Endodermal cell (in vitro differentiated cells): ENCODE data around the gene ZNF346. TPM values are rescaled to one million over a fixed set of nuclear protein-coding genes. Genes with fewer than 3 reads are reported as not detected.
A peak's percentile ranks its signal among the peaks of the same experiment; 100 is the strongest.
"Not testable (repeated sequence)": the region's sequence is repeated elsewhere in the genome, so short reads cannot be mapped to it uniquely, and the experiment has no call there.

Experiments used
- DNase-seq: peaks from one replicate; pipeline ENCODE4 v3.0.0-alpha.2; 2017
- H3K27ac ChIP-seq: 2 replicates; pipeline ENCODE4 v1.5.1; 2013; ENCODE audit warnings: mild to moderate bottlenecking, low read depth, low read length, moderate library complexity
- H3K27me3 ChIP-seq: 2 replicates; pipeline ENCODE4 v1.6.1; 2013; ENCODE audit warnings: mild to moderate bottlenecking, low read length, moderate library complexity; ENCODE audit not compliant: insufficient read depth, control insufficient read depth, poor library complexity, severe bottlenecking
- H3K36me3 ChIP-seq: 2 replicates; pipeline ENCODE4 v1.7.0; 2013; ENCODE audit warnings: mild to moderate bottlenecking, low read length, moderate library complexity; ENCODE audit not compliant: control insufficient read depth, insufficient read depth
- H3K4me1 ChIP-seq: one replicate; pipeline ENCODE4 v1.7.0; 2013; ENCODE audit warnings: low read length; ENCODE audit not compliant: control insufficient read depth, insufficient read depth
- H3K4me3 ChIP-seq: 2 replicates; pipeline ENCODE4 v1.5.1; 2013; ENCODE audit warnings: mild to moderate bottlenecking, low read length, moderate library complexity
- H3K9ac ChIP-seq: 2 replicates; pipeline ENCODE4 v1.6.1; 2013; ENCODE audit warnings: mild to moderate bottlenecking, low read length, moderate library complexity; ENCODE audit not compliant: poor library complexity, severe bottlenecking; ENCODE audit errors: extremely low read depth
- H3K9me3 ChIP-seq: 2 replicates; pipeline ENCODE4 v1.6.1; 2013; ENCODE audit warnings: mild to moderate bottlenecking, low read length, moderate library complexity; ENCODE audit not compliant: control insufficient read depth
- H3K27ac Mint-ChIP-seq: 2 replicates; pipeline ENCODE4 v1.8.0; 2020; ENCODE audit warnings: mixed read lengths
- H3K27me3 Mint-ChIP-seq: 2 replicates; pipeline ENCODE4 v1.8.0; 2021; ENCODE audit warnings: mild to moderate bottlenecking, mixed read lengths; ENCODE audit not compliant: insufficient read depth
- H3K36me3 Mint-ChIP-seq: 2 replicates; pipeline ENCODE4 v1.8.0; 2020; ENCODE audit warnings: low read depth, mixed read lengths
- H3K4me1 Mint-ChIP-seq: 2 replicates; pipeline ENCODE4 v1.8.0; 2020; ENCODE audit warnings: mixed read lengths
- H3K4me3 Mint-ChIP-seq: 2 replicates; pipeline ENCODE4 v1.8.0; 2020; ENCODE audit warnings: mild to moderate bottlenecking, moderate library complexity, mixed read lengths
- H3K9me3 Mint-ChIP-seq: 2 replicates; pipeline ENCODE4 v1.8.0; 2020; ENCODE audit warnings: mild to moderate bottlenecking, mixed read lengths
- WGBS, 2 experiments: methylation state at CpG; one replicate each; pipeline versions ENCODE4 v1.1.5 to v1.1.7; 2013; ENCODE audit warnings: missing lambda C conversion rate in 2 of 2, mixed read lengths in 1 of 2; ENCODE audit not compliant: insufficient coverage in 1 of 2, insufficient read length in 1 of 2; 5-methylcytosine and 5-hydroxymethylcytosine counted together
- total RNA-seq, 2 donors: library from RNA; stranded (reverse); fragmentation: NEBNext Ultra II Directional in 1 of 2; extraction: Animal tissue kit (Norgen Biotek cat#: 25700) in 1 of 2; gene quantifications; 2 replicates in 1 of 2; 3 replicates in 1 of 2; pipeline ENCODE4 v1.2.1, GENCODE V29; 2021
- TF ChIP-seq, protein P1 (sequence below): fragments of 200-600 bp; sonication (generic); conservative IDR thresholded peaks from 2 replicates; pipeline ENCODE4 v1.5.0; 2021; ENCODE audit warnings: antibody characterized with exemption, mild to moderate bottlenecking

ZNF346 gene
- total RNA-seq, 2 donors from 2014 or later = 25.4 to 38.6 TPM

DNA sequence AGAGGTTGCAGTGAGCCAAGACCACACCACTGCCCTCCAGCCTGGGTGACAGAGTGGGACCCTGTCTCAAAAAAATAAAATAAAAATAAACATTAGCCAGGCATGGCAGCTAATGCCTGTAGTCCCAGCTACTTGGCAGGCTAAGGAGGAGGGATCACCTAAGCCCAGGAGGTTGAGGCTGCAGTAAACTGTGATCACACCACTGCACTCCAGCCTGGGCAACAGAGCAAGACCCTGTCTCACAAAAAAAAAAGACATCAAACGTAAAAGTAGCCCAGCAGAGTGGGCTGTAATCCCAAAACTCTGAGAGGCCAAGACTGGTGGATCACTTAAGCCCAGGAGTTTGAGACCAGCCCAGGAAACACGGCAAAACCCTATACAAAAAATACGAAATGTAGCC is 34.9 kb upstream of the ZNF346 start:
- H3K27ac Mint-ChIP-seq = no peak overlapping the region
- no peak overlapping the region for H3K27ac ChIP-seq
- H3K27me3 ChIP-seq = no peaks in the 10 kb centered on the region
- H3K4me1 ChIP-seq = no peaks in the 10 kb centered on the region
- no peaks in the 10 kb centered on the region for H3K4me1 Mint-ChIP-seq
- no peaks in the 10 kb centered on the region for H3K27me3 Mint-ChIP-seq
- peaks cover 57% of the 10 kb centered on the region for H3K9me3 Mint-ChIP-seq
- WGBS, 2 experiments = 94 to 100% methylated on average over 3 of the region's 3 CpGs
- no peak overlapping the region for H3K9ac ChIP-seq
- no peak for DNase-seq
- H3K36me3 ChIP-seq = peaks cover 26% of the 10 kb centered on the region
- peaks cover 65% of the 10 kb centered on the region for H3K36me3 Mint-ChIP-seq
- no peak overlapping the region for H3K4me3 Mint-ChIP-seq
- peaks cover 76% of the 10 kb centered on the region for H3K9me3 ChIP-seq
- no peak overlapping the region for H3K4me3 ChIP-seq
- TF ChIP-seq, protein P1, sequence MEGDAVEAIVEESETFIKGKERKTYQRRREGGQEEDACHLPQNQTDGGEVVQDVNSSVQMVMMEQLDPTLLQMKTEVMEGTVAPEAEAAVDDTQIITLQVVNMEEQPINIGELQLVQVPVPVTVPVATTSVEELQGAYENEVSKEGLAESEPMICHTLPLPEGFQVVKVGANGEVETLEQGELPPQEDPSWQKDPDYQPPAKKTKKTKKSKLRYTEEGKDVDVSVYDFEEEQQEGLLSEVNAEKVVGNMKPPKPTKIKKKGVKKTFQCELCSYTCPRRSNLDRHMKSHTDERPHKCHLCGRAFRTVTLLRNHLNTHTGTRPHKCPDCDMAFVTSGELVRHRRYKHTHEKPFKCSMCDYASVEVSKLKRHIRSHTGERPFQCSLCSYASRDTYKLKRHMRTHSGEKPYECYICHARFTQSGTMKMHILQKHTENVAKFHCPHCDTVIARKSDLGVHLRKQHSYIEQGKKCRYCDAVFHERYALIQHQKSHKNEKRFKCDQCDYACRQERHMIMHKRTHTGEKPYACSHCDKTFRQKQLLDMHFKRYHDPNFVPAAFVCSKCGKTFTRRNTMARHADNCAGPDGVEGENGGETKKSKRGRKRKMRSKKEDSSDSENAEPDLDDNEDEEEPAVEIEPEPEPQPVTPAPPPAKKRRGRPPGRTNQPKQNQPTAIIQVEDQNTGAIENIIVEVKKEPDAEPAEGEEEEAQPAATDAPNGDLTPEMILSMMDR = no peak

DNA sequence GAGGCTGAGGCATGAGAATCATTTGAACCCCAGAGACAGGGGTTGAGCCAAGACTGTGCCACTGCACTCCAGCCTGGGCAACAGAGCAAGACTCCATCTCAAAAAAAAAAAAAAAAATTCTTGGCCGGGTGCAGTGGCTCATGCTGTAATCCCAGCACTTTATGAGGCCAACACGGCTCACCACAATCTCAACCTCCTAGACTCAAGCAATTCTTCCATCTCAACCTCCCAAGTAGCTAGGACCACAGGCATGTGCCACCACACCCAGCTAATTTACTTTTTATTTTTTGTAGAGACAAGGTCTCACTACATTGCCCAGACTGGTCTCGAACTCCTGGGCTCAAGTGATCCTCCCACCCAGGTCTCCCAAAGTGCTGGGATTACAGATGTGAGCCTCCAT is 29.4 kb upstream of the ZNF346 start:
- H3K27me3 Mint-ChIP-seq, H3K27ac Mint-ChIP-seq, H3K4me1 Mint-ChIP-seq, H3K4me3 ChIP-seq, DNase-seq, H3K9ac ChIP-seq, H3K27me3 ChIP-seq, H3K27ac ChIP-seq, H3K4me3 Mint-ChIP-seq, H3K4me1 ChIP-seq: not testable (repeated sequence)
- peaks cover 62% of the 10 kb centered on the region for H3K9me3 ChIP-seq
- WGBS, 2 experiments = 98 to 100% methylated on average over 1 to 3 of the region's 3 CpGs
- H3K36me3 ChIP-seq = peaks cover 13% of the 10 kb centered on the region
- Mint-ChIP-seq H3K9me3 (peaks cover 34% of the 10 kb centered on the region), H3K36me3 (peaks cover 56% of the 10 kb centered on the region)

DNA sequence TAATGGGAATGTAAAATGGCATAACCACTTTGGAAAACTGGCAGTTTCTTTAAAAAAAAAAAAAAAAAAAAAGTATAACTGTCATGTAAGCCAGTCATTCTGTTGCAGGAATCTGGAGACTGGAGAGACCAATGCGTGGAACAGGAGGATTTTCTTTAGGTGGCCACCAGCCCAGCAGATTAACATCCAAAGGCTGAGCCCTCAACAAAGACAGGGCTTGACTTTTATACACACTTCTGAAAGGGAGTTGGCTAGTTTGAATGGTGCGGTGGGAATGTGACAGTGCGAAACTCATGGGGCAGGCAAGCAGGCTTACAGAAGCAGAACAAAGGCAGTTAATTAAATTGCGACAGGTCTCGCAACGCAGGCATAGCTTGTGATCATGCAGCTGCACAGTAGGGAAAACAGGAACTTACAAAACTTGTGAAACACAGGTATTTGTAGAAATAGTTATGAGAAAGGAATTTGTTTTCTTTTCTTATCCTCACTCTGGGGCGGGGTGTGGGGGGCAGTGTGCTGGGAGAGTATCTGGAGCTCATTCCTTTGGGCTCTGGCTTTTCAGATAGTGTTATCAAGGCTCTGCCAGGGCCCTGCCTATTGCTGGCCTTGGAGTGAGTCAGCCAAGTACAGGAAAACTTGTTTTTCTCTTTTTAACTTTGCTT is 27.9 kb upstream of the ZNF346 start:
- Histone ChIP-seq H3K4me1 (no peaks in the 10 kb centered on the region), H3K36me3 (peaks cover 14% of the 10 kb centered on the region), H3K27me3 (no peaks in the 10 kb centered on the region), H3K9ac (no peak overlapping the region), H3K4me3 (peak overlapping the region; percentile 15), H3K9me3 (peaks cover 54% of the 10 kb centered on the region), H3K27ac (no peak overlapping the region)
- no peaks in the 10 kb centered on the region for H3K4me1 Mint-ChIP-seq
- H3K36me3 Mint-ChIP-seq = peaks cover 49% of the 10 kb centered on the region
- 89 to 91% methylated on average over 6 to 7 of the region's 7 CpGs for WGBS, 2 experiments
- no peak overlapping the region for H3K4me3 Mint-ChIP-seq
- peak; percentile 47 for DNase-seq
- peaks cover 30% of the 10 kb centered on the region for H3K9me3 Mint-ChIP-seq
- H3K27me3 Mint-ChIP-seq = no peaks in the 10 kb centered on the region
- TF ChIP-seq, protein P1 = no peak
- peak overlapping the region; percentile 3 for H3K27ac Mint-ChIP-seq

DNA sequence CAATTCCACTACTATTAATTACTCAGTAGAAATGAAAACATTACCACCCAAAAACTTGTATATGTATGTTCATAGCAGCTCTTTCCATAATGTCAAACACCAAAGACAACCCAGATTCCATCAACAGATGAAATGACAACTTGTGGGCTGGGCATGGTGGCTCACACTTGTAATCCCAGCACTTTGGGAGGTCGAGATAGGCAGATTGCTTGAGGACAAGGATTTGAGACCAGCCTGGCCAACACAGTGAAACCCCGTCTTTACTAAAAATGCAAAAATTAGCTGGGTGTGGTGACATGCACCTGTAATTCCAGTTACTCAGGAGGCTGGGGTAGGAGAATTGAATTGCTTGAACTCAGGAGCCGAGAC is 27.4 kb upstream of the ZNF346 start:
- Mint-ChIP-seq H3K4me3 (no peak overlapping the region), H3K27ac (peak overlapping the region; percentile 3), H3K9me3 (peaks cover 30% of the 10 kb centered on the region), H3K4me1 (no peaks in the 10 kb centered on the region), H3K36me3 (peaks cover 49% of the 10 kb centered on the region), H3K27me3 (no peaks in the 10 kb centered on the region)
- no peak overlapping the region for H3K4me3 ChIP-seq
- TF ChIP-seq, protein P1 = no peak
- no peak overlapping the region for H3K27ac ChIP-seq
- WGBS, 2 experiments = 87 to 92% methylated on average over 3 of the region's 3 CpGs
- H3K27me3 ChIP-seq = no peaks in the 10 kb centered on the region
- no peaks in the 10 kb centered on the region for H3K4me1 ChIP-seq
- H3K9ac ChIP-seq = no peak overlapping the region
- H3K36me3 ChIP-seq = peaks cover 14% of the 10 kb centered on the region
- DNase-seq = no peak
- peaks cover 52% of the 10 kb centered on the region for H3K9me3 ChIP-seq
